Memory B cell (primary cell): Measurements from ENCODE around the gene TMEM42.

Experiments used
- ATAC-seq: fragments of 150-1000 bp; cut with Tn5 transposase; 2 replicates; pipeline ENCODE4 v1.10.0; 2021; ENCODE audit warnings: low read depth, mild to moderate bottlenecking, moderate library complexity
- DNase-seq, 2 donors: peaks; one replicate each; pipeline ENCODE4 v3.0.0; 2022; ENCODE audit warnings: low spot score in 2 of 2
- H3K27ac Mint-ChIP-seq: one replicate; pipeline ENCODE4 v1.8.0; 2022; ENCODE audit warnings: mild to moderate bottlenecking, moderate library complexity, mixed read lengths
- H3K27me3 Mint-ChIP-seq: one replicate; pipeline ENCODE4 v1.8.0; 2022; ENCODE audit warnings: mixed read lengths
- H3K36me3 Mint-ChIP-seq: one replicate; pipeline ENCODE4 v1.8.0; 2022; ENCODE audit warnings: mild to moderate bottlenecking, mixed read lengths
- H3K4me1 Mint-ChIP-seq: one replicate; pipeline ENCODE4 v1.8.0; 2022; ENCODE audit warnings: mixed read lengths
- H3K4me3 Mint-ChIP-seq: one replicate; pipeline ENCODE4 v1.8.0; 2022; ENCODE audit warnings: mild to moderate bottlenecking, moderate library complexity, mixed read lengths
- H3K9me3 Mint-ChIP-seq: one replicate; pipeline ENCODE4 v1.8.0; 2022; ENCODE audit warnings: mixed read lengths

Gene TMEM42

GRCh38 chr3:44887101-44887500 is 25.4 kb downstream of the TMEM42 start:
- Mint-ChIP-seq H3K27me3 (peaks cover 15% of the 10 kb centered on the region), H3K4me1 (peaks cover 3% of the 10 kb centered on the region), H3K9me3 (no peaks in the 10 kb centered on the region), H3K36me3 (no peaks in the 10 kb centered on the region), H3K27ac (no peak overlapping the region), H3K4me3 (no peak overlapping the region)
- DNase-seq: no peak
- no peak for ATAC-seq

DNA sequence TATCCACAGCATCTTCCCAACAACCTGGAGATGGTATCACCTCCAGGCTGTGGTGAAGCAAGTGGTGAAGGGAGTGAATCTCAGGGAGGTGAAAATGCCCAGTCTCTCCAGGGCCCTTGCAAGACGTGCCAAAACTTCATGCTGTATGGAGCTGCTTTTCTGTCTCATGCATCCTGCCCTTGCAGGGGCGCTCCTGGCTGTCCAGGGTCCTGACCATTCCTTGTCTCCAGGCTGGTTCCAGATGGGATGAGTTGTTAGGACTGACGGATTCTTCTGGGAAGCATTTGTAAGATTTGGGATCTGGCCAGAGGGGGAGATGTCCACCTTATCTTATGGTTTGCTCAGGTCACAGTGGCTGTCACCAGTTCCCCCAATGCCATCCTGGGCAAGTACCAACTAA is 28.5 kb downstream of the TMEM42 start:
- no peak overlapping the region for H3K4me3 Mint-ChIP-seq
- DNase-seq (no peak), ATAC-seq (no peak)
- H3K36me3 Mint-ChIP-seq: no peaks in the 10 kb centered on the region
- H3K9me3 Mint-ChIP-seq: no peaks in the 10 kb centered on the region
- H3K27ac Mint-ChIP-seq: no peak overlapping the region
- peaks cover 17% of the 10 kb centered on the region for H3K27me3 Mint-ChIP-seq
- H3K4me1 Mint-ChIP-seq: peaks cover 3% of the 10 kb centered on the region

DNA sequence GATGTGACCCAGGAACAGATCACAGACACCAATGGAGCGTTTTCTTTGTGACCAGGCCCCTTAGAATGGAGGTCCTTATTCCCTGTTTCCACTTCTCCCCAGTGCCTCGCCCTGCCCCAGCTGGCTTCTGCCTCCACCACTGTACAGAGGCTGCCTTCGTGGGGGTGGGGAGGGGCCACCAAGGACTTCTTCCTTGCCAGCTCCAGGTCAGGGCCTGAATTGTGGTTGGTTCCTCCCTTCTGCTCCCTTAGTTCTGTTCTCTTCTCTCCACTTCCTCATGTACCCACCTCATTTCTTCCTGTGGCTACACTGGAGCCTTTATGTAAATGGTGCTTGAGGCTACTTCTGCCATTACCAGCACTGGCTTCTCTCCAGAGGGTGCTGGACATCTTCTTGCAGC is 29.1 kb downstream of the TMEM42 start:
- H3K4me3 Mint-ChIP-seq: no peak overlapping the region
- DNase-seq (no peak), ATAC-seq (no peak)
- H3K27me3 Mint-ChIP-seq: peaks cover 13% of the 10 kb centered on the region
- H3K4me1 Mint-ChIP-seq: peaks cover 3% of the 10 kb centered on the region
- H3K27ac Mint-ChIP-seq: no peak overlapping the region
- no peaks in the 10 kb centered on the region for H3K9me3 Mint-ChIP-seq
- no peaks in the 10 kb centered on the region for H3K36me3 Mint-ChIP-seq

DNA sequence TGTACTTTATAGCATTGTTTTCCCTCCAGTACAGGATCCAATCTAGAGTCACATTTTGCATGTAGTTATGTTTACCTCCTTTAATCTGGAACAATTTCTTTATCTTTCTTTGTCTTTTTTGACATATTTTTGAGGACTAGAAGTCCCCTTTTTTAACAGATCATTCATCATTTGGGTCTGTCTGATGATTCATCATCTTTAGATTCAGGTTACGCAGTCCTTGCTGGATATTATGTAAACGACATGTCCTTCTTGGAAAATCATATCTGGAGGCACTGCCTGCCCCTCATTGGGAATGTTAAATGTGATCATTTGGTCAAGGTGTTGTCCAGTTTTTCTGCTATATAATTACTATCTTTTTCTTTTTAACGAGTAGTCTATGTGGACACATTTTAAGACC is 31.0 kb downstream of the TMEM42 start:
- ATAC-seq (no peak), DNase-seq (no peak)
- H3K4me3 Mint-ChIP-seq: no peak overlapping the region
- no peaks in the 10 kb centered on the region for H3K36me3 Mint-ChIP-seq
- peaks cover 7% of the 10 kb centered on the region for H3K27me3 Mint-ChIP-seq
- H3K4me1 Mint-ChIP-seq: peaks cover 6% of the 10 kb centered on the region
- H3K9me3 Mint-ChIP-seq: no peaks in the 10 kb centered on the region
- no peak overlapping the region for H3K27ac Mint-ChIP-seq

DNA sequence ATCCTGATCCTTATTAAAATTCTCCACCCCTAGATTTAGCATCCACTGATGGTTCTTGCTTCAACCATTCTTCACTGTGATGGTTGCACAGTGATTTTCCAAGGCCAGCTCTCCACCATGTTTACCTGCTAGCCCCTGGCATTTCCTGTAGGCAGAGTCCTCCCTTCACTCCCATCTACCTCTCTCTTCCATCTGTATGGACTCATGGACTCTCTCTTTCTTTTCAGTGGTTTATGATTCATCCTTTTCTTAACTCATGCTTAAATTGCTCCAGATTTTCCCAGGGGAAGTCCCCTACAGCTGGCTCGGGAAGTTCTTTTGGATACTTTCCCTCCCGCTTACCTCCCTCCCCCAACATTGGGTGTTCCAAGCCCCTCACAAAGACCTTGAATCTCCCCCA is 31.4 kb downstream of the TMEM42 start:
- ATAC-seq: no peak
- Mint-ChIP-seq H3K36me3 (no peaks in the 10 kb centered on the region), H3K27ac (no peak overlapping the region), H3K4me3 (no peak overlapping the region), H3K4me1 (peaks cover 6% of the 10 kb centered on the region), H3K9me3 (no peaks in the 10 kb centered on the region), H3K27me3 (peaks cover 7% of the 10 kb centered on the region)
- no peak for DNase-seq

- Mint-ChIP-seq H3K27ac (no peak overlapping the region), H3K36me3 (no peaks in the 10 kb centered on the region), H3K27me3 (peaks cover 8% of the 10 kb centered on the region), H3K4me1 (peaks cover 6% of the 10 kb centered on the region), H3K4me3 (no peak overlapping the region), H3K9me3 (no peaks in the 10 kb centered on the region)
- ATAC-seq: no peak
- DNase-seq: no peak
Observed at GRCh38 chr3:44894485-44894884, 32.8 kb downstream of the TMEM42 start.

DNA sequence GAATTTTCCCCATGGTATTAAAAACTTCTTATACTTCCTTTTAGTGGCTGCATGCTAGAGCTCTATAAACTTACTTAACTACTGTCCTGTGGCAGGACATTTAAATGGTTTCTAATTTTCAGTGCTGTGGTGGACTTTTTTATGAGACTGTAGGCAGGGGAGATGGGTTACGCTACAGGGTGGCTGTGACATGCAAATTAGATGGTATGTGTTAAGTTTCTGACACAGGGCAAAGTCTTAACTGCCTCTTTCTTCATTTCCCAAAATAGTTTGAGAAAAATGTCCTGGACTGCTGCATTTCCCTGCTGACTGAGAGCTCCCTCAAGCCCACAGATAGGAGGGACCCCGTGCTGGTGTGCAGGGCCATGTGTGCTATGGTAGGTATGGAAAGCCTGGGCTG is 34.7 kb downstream of the TMEM42 start:
- H3K27me3 Mint-ChIP-seq: peaks cover 12% of the 10 kb centered on the region
- DNase-seq (no peak), ATAC-seq (no peak)
- no peaks in the 10 kb centered on the region for H3K36me3 Mint-ChIP-seq
- no peak overlapping the region for H3K27ac Mint-ChIP-seq
- no peaks in the 10 kb centered on the region for H3K9me3 Mint-ChIP-seq
- peaks cover 2% of the 10 kb centered on the region for H3K4me1 Mint-ChIP-seq
- no peak overlapping the region for H3K4me3 Mint-ChIP-seq

DNA sequence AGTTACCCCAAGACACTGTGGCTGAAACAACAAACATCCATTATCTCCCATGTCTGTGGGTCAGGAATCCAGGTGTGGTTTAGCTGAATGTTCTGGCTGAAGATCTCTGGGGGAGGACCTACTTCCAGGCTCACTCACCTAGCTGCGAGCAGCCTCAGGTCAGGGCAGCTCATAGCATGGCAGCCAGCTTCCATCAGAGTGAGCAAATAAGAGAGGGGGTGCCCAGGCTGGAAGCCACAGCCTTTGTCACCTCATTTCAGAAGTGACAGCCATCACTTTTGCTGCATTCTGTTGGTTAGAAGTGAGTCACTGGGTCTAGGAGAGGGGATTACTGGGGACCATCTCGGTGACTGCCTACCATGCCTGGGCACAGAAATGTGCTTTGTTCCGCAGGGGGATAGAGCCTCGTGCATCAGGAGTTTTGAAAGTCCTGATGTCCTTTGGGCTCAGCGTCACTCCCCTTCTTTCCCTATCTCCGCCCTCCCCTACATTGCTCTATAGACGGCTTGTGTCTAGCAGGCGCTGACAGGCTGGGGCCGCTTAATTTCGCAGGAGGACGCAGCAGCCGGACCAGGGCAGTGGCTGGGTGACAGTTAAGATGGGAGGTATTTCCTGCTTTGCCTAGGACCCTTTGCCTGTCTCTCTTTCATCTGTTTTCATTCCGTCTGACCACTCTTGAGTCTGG is 38.1 kb downstream of the TMEM42 start:
- Mint-ChIP-seq H3K4me1 (peaks cover 2% of the 10 kb centered on the region), H3K27ac (no peak overlapping the region), H3K4me3 (no peak overlapping the region), H3K36me3 (no peaks in the 10 kb centered on the region), H3K27me3 (peaks cover 8% of the 10 kb centered on the region), H3K9me3 (no peaks in the 10 kb centered on the region)
- ATAC-seq: no peak
- DNase-seq: no peak

DNA sequence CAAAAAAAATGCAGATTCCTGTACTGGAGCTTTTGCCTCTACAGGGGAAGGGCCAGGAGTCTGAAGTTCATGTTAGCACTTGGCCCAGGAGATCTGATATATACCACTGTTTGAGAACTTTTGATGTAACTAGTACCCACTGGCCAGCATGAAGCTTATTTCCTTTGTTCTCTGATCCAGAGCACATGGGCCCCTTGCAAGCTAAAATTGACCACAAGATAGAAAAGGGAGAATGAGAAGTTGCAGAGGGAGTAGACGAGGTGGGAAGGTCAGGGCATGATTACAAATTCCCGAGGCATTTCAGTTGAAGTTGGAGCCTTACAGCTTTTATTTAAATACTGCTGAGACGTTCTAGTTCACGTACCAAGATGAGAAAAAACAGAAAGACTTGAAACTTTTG is 40.9 kb downstream of the TMEM42 start:
- no peak for DNase-seq
- H3K36me3 Mint-ChIP-seq: no peaks in the 10 kb centered on the region
- H3K27me3 Mint-ChIP-seq: peaks cover 10% of the 10 kb centered on the region
- no peak for ATAC-seq
- H3K4me1 Mint-ChIP-seq: no peaks in the 10 kb centered on the region
- H3K4me3 Mint-ChIP-seq: no peak overlapping the region
- H3K27ac Mint-ChIP-seq: no peak overlapping the region
- H3K9me3 Mint-ChIP-seq: no peaks in the 10 kb centered on the region

- Mint-ChIP-seq H3K27ac (no peak overlapping the region), H3K4me1 (no peaks in the 10 kb centered on the region), H3K36me3 (no peaks in the 10 kb centered on the region), H3K9me3 (no peaks in the 10 kb centered on the region), H3K4me3 (no peak overlapping the region), H3K27me3 (peaks cover 10% of the 10 kb centered on the region)
- no peak for DNase-seq
- ATAC-seq: no peak
Observed at GRCh38 chr3:44903314-44903713, 41.6 kb downstream of the TMEM42 start.

- H3K27ac Mint-ChIP-seq: no peak overlapping the region
- ATAC-seq (no peak), DNase-seq (no peak)
- H3K27me3 Mint-ChIP-seq: peaks cover 10% of the 10 kb centered on the region
- H3K9me3 Mint-ChIP-seq: no peaks in the 10 kb centered on the region
- no peaks in the 10 kb centered on the region for H3K4me1 Mint-ChIP-seq
- H3K36me3 Mint-ChIP-seq: no peaks in the 10 kb centered on the region
- H3K4me3 Mint-ChIP-seq: no peak overlapping the region
Observed at GRCh38 chr3:44903751-44904150, 42.0 kb downstream of the TMEM42 start.

DNA sequence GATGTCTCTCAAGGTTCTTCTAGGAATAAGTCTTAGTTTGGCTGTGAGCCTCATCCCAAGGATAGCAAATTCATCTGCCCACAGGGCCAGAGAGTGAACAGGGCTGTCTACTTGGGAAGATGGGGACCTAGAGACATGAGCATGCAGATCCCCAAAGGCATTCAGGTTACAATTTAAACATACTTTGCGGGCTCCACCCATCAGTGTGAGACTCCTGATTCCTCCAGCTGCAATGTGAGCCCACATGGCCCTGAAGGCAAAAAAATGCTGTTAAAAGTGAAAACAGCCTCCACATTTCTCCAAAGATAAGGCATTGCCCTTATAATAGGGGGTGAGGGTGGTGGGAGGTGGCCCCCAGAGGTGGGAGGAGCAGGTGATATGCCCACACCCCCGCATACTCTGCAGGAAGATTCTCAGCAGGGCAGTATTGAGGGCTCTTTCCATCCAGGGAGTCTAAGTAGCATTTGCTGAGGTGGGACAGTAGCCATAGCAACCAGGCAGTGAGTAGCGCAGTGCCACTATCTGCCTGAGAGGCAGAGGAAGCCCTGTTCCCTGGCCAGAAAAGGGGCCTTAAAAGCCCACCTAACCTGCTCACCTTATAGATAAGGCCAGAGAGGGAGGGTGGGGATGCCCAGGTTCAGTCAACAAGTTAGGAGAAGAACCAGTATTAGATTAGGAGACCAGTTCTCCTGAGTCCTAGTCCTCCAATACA is 43.9 kb downstream of the TMEM42 start:
- no peaks in the 10 kb centered on the region for H3K4me1 Mint-ChIP-seq
- peaks cover 4% of the 10 kb centered on the region for H3K27me3 Mint-ChIP-seq
- H3K36me3 Mint-ChIP-seq: no peaks in the 10 kb centered on the region
- no peaks in the 10 kb centered on the region for H3K9me3 Mint-ChIP-seq
- H3K4me3 Mint-ChIP-seq: no peak overlapping the region
- ATAC-seq: no peak
- no peak for DNase-seq
- H3K27ac Mint-ChIP-seq: no peak overlapping the region

- no peaks in the 10 kb centered on the region for H3K4me1 Mint-ChIP-seq
- DNase-seq (no peak), ATAC-seq (no peak)
- peaks cover 2% of the 10 kb centered on the region for H3K36me3 Mint-ChIP-seq
- peaks cover 4% of the 10 kb centered on the region for H3K27me3 Mint-ChIP-seq
- no peak overlapping the region for H3K27ac Mint-ChIP-seq
- H3K9me3 Mint-ChIP-seq: no peaks in the 10 kb centered on the region
- no peak overlapping the region for H3K4me3 Mint-ChIP-seq
Observed at GRCh38 chr3:44906997-44907396, 45.3 kb downstream of the TMEM42 start.

DNA sequence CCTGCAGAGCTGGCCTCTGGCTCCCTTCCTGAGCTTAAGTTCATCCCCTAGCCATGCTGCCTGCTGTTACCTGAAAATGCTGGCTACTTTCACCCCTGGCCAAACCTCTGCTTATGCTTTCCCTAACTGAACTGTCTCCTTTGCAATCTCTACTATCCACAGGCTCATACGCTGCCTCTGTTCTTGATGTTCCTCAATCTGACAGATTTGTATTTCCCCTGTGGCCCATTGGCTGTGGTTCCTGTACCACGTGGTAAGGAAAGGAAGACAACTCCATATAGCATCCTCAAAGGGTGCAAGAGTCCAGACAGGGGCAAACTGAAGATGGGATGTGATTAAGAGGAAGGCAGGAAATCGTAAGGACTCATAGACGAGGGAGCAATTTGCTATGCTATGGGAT is 45.9 kb downstream of the TMEM42 start:
- Mint-ChIP-seq H3K9me3 (no peaks in the 10 kb centered on the region), H3K36me3 (peaks cover 2% of the 10 kb centered on the region), H3K27ac (no peak overlapping the region), H3K27me3 (peaks cover 4% of the 10 kb centered on the region), H3K4me3 (no peak overlapping the region), H3K4me1 (no peaks in the 10 kb centered on the region)
- DNase-seq (no peak), ATAC-seq (no peak)

DNA sequence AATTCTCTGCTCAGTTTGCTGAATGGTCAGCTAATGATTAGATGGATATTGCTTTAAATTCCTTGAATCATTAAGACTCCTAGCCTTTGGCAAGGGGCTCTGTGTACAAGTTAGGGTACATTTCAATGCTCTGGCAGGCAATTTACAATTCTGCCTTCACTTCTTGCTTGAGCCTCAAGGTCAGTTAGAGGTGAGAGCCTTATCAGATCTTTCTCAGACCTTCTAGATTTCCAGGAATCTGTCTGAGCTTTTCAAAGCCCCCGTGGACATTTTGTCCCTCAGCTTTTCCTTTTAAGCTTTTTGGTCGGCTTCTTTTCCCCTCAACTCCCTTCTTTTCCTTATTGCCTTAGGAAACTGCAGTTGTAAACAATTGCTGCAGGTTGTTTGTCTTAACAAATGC is 47.4 kb downstream of the TMEM42 start:
- Mint-ChIP-seq H3K27ac (no peak overlapping the region), H3K4me3 (no peak overlapping the region), H3K36me3 (peaks cover 2% of the 10 kb centered on the region), H3K9me3 (no peaks in the 10 kb centered on the region), H3K27me3 (peaks cover 4% of the 10 kb centered on the region), H3K4me1 (no peaks in the 10 kb centered on the region)
- DNase-seq (no peak), ATAC-seq (no peak)
